LHCN-M2 (cell line): Measurements from ENCODE around the gene LZTS3. TPM values are rescaled to one million over a fixed set of nuclear protein-coding genes. Genes with fewer than 3 reads are reported as not detected.
"Not testable (repeated sequence)": the region's sequence is repeated elsewhere in the genome, so short reads cannot be mapped to it uniquely, and the experiment has no call there.

Experiments
- DNase-seq: peaks from one replicate; pipeline ENCODE4 v3.0.0-alpha.2; 2012; ENCODE audit warnings: low read depth
- total RNA-seq: library from RNA; depleted of rRNA; stranded (reverse); fragments of >200 nt; gene quantifications from 2 replicates; pipeline ENCODE4 v1.2.3, GENCODE V29; 2014

The LZTS3 gene
- total RNA-seq, 1 experiment from 2014 or later = 6.7 TPM

- DNase-seq = no peak
Measured at GRCh38 chr20:3192226-3193015, 19.1 kb upstream of the LZTS3 start.

- DNase-seq = no peak
Measured at GRCh38 chr20:3190681-3191111, 17.3 kb upstream of the LZTS3 start.

- no peak for DNase-seq
Measured at GRCh38 chr20:3189561-3190131, 16.3 kb upstream of the LZTS3 start.

- no peak for DNase-seq
Measured at GRCh38 chr20:3188823-3189413, 15.6 kb upstream of the LZTS3 start.

GRCh38 chr20:3187861-3188260 lies 14.5 kb upstream of the LZTS3 start:
- not testable (repeated sequence) for DNase-seq

GRCh38 chr20:3183896-3184612 lies 10.7 kb upstream of the LZTS3 start:
- DNase-seq = no peak

- DNase-seq = not testable (repeated sequence)
Measured at GRCh38 chr20:3182429-3182828, 9.1 kb upstream of the LZTS3 start.

- DNase-seq = no peak
Measured at GRCh38 chr20:3181270-3181669, 7.9 kb upstream of the LZTS3 start.

GRCh38 chr20:3180319-3180718 lies 7.0 kb upstream of the LZTS3 start:
- no peak for DNase-seq

- no peak for DNase-seq
Measured at GRCh38 chr20:3177746-3178485, 4.6 kb upstream of the LZTS3 start.

- DNase-seq = no peak
Measured at GRCh38 chr20:3175270-3175669, 1.9 kb upstream of the LZTS3 start.

GRCh38 chr20:3174442-3175261 lies 1.3 kb upstream of the LZTS3 start:
- no peak for DNase-seq

- DNase-seq = peak; percentile 68
Measured at GRCh38 chr20:3173610-3174441, 477 bp upstream of the LZTS3 start.

GRCh38 chr20:3172126-3172932 lies 1.0 kb downstream of the LZTS3 start:
- DNase-seq = no peak

GRCh38 chr20:3171391-3172125 lies 1.8 kb downstream of the LZTS3 start:
- no peak for DNase-seq

- DNase-seq = no peak
Measured at GRCh38 chr20:3168829-3169590, 4.3 kb downstream of the LZTS3 start.

GRCh38 chr20:3168079-3168828 lies 5.1 kb downstream of the LZTS3 start:
- DNase-seq = no peak
